Measurements from ENCODE around the gene COMP.

Gene COMP

DNA sequence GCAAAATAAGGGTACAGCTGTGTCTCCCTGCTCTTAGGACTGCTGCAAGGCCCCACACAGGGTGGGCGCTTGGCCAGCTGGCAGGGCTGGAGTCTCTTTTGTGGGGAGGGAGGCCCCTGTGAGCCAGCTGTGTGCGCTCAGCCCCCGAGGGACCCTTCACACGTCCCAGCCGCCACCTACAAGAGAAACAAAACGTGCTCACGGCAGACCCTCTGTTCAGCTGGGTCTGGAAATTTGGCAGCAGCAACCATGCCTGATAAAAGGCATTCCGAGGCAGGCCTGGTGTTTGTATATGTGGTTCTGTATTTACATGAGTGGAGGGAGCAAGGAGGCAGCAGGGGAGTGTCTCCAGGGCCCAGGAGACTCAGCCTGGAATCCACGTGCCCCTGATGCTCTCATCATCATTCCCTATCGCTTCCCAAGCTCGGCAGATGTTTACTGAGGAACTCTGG lies 57.9 kb downstream of the COMP start:
- no peak for TF ChIP-seq CTCF (IDR thresholded peaks at IDR 0.05; ENCODE audit: control insufficient read depth, insufficient read depth, low read depth, low read length, missing control alignments)
- DNase-seq (ENCODE audit: low read depth) = no peak
- H3K4me3 ChIP-seq (ENCODE audit: control insufficient read depth, low read depth, low read length) = no peak overlapping the region

Data from AG09309 (cell line).